ENCODE data around the gene ATP6V1G1. TPM values are rescaled to one million over a fixed set of nuclear protein-coding genes. Genes with fewer than 3 reads are reported as not detected.
A peak's percentile ranks its signal among the peaks of the same experiment; 100 is the strongest.

The ATP6V1G1 gene
- total and polyA plus RNA-seq, 2 donors (not counting 1 experiment from before 2014, with no cell fraction given): 86.8 to 150 TPM

DNA sequence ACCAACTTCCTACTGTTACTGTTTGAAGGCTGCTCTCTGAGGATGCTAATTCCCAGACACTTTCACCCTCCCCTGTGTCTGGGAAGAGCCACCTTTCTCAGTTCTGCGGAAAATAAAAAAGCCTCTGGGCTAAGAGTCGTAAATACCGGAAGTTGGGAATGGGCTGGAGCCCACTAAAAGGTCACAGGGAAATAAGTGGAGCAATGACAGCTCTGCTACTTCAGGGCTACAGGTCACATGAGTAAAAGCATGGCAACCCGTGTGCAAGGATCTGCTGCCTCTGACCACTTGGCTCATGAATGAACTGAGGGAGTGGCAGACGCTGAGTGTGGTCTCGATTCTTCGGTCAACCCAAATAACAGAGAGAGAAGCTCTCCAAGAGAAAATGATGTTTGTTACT lies 25.8 kb upstream of the ATP6V1G1 start:
- intact Hi-C loops (cut with micrococcal nuclease): loop anchor here (10.0 kb wide), 1 partner anchor 53 kb away; the partner anchor contains the start of gene TMEM268
- no peaks in the 10 kb centered on the region for H4K20me1 ChIP-seq (ENCODE audit: control insufficient read depth, insufficient read depth, low read length, poor library complexity, severe bottlenecking)
- DNase-seq (no peak), ATAC-seq (ENCODE audit: low read depth) (no peak)
- no peak overlapping the region for H3K9ac ChIP-seq (ENCODE audit: low read length)
- H3K27ac Mint-ChIP-seq: no peak overlapping the region
- H3K4me1 Mint-ChIP-seq: peaks cover 51% of the 10 kb centered on the region
- no peak overlapping the region for H3K27ac ChIP-seq (ENCODE audit: low read length in 2 of 2)
- peaks cover 22 to 24% of the 10 kb centered on the region in 2 donors for H3K4me1 ChIP-seq (ENCODE audit: control insufficient read depth in 2 of 2, insufficient read depth in 2 of 2, low read length in 2 of 2)
- TF ChIP-seq EZH2 (IDR thresholded peaks at IDR 0.05; ENCODE audit: borderline replicate concordance, insufficient read depth, low read depth, low read length, poor library complexity, severe bottlenecking): no peak
- TF ChIP-seq, protein P1, sequence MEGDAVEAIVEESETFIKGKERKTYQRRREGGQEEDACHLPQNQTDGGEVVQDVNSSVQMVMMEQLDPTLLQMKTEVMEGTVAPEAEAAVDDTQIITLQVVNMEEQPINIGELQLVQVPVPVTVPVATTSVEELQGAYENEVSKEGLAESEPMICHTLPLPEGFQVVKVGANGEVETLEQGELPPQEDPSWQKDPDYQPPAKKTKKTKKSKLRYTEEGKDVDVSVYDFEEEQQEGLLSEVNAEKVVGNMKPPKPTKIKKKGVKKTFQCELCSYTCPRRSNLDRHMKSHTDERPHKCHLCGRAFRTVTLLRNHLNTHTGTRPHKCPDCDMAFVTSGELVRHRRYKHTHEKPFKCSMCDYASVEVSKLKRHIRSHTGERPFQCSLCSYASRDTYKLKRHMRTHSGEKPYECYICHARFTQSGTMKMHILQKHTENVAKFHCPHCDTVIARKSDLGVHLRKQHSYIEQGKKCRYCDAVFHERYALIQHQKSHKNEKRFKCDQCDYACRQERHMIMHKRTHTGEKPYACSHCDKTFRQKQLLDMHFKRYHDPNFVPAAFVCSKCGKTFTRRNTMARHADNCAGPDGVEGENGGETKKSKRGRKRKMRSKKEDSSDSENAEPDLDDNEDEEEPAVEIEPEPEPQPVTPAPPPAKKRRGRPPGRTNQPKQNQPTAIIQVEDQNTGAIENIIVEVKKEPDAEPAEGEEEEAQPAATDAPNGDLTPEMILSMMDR (IDR thresholded peaks at IDR 0.05): no peak
- POLR2A ChIA-PET: no interaction called here
- no peaks in the 10 kb centered on the region for H3K27me3 Mint-ChIP-seq
- H3K4me2 ChIP-seq (replicated peaks; ENCODE audit: low read depth, low read length, poor library complexity, severe bottlenecking): no peak overlapping the region
- H2AFZ ChIP-seq (ENCODE audit: insufficient read depth, low read depth, low read length, poor library complexity, severe bottlenecking): no peak overlapping the region
- CTCF ChIA-PET: no interaction called here
- H3K9me3 Mint-ChIP-seq (ENCODE audit: insufficient read depth): peaks cover 2% of the 10 kb centered on the region
- peaks cover 0 to 14% (median 2%) of the 10 kb centered on the region in 3 donors for H3K9me3 ChIP-seq (ENCODE audit: control extremely low read depth in 1 of 3, control insufficient read depth in 2 of 3, insufficient read depth in 1 of 3, low read length in 2 of 3)
- no peak overlapping the region for H3K4me3 ChIP-seq (ENCODE audit: control extremely low read depth in 1 of 5, extremely low read depth in 1 of 5, insufficient read depth in 1 of 5, low read depth in 2 of 5, low read length in 4 of 5)
- no peaks in the 10 kb centered on the region for H3K36me3 ChIP-seq (replicated peaks in 1 of 2; ENCODE audit: control extremely low read depth in 1 of 2, control insufficient read depth in 1 of 2, extremely low read depth in 1 of 2, insufficient read depth in 2 of 2, low read length in 1 of 2)
- 84% methylated on average over 7 of the region's 7 CpGs for WGBS (ENCODE audit: insufficient coverage)
- peaks cover 4% of the 10 kb centered on the region for H3K79me2 ChIP-seq (ENCODE audit: control insufficient read depth, insufficient read depth, low read length)
- no peak overlapping the region for H3K4me3 Mint-ChIP-seq
- H3K27me3 ChIP-seq (replicated peaks in 1 of 4; ENCODE audit: control extremely low read depth in 1 of 4, control insufficient read depth in 3 of 4, insufficient read depth in 4 of 4, low read length in 3 of 4): no peaks in the 10 kb centered on the region

DNA sequence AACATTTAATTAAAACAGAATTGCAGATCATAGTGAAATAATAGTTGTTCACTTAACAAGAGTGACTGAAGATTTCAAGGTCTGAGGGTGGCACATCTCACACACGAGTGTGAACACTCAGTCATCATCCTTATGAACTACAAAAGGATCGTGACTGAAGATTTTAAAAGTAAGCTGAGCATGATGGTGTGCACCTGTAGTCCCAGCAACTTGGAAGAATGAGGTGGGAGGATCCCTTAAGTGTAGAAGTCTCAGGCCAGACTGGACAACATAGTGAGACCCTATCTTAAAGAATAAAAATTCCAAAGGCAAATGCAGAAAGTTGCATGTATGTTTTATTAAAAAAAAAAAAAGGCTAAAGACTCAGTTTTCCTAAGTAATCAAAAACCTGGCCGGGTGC lies 22.4 kb upstream of the ATP6V1G1 start:
- peaks cover 23 to 26% of the 10 kb centered on the region in 2 donors for H3K4me1 ChIP-seq (ENCODE audit: control insufficient read depth in 2 of 2, insufficient read depth in 2 of 2, low read length in 2 of 2)
- H3K9ac ChIP-seq (ENCODE audit: low read length): no peak overlapping the region
- no peaks in the 10 kb centered on the region for H4K20me1 ChIP-seq (ENCODE audit: control insufficient read depth, insufficient read depth, low read length, poor library complexity, severe bottlenecking)
- intact Hi-C loops (cut with micrococcal nuclease): loop anchor here (5.0 to 10.0 kb wide), 2 partner anchors 50 to 113 kb away; partner anchors contain the start of gene TMEM268
- Mint-ChIP-seq H3K4me3 (peak overlapping the region; percentile 67), H3K4me1 (peaks cover 32% of the 10 kb centered on the region), H3K9me3 (ENCODE audit: insufficient read depth) (peaks cover 2% of the 10 kb centered on the region), H3K27ac (no peak overlapping the region), H3K27me3 (no peaks in the 10 kb centered on the region)
- H3K79me2 ChIP-seq (ENCODE audit: control insufficient read depth, insufficient read depth, low read length): peaks cover 4% of the 10 kb centered on the region
- TF ChIP-seq, protein P1 (IDR thresholded peaks at IDR 0.05): no peak
- no peak for TF ChIP-seq EZH2 (IDR thresholded peaks at IDR 0.05; ENCODE audit: borderline replicate concordance, insufficient read depth, low read depth, low read length, poor library complexity, severe bottlenecking)
- H2AFZ ChIP-seq (ENCODE audit: insufficient read depth, low read depth, low read length, poor library complexity, severe bottlenecking): no peak overlapping the region
- H3K4me3 ChIP-seq (ENCODE audit: control extremely low read depth in 1 of 5, extremely low read depth in 1 of 5, insufficient read depth in 1 of 5, low read depth in 2 of 5, low read length in 4 of 5): no peak overlapping the region
- H3K4me2 ChIP-seq (replicated peaks; ENCODE audit: low read depth, low read length, poor library complexity, severe bottlenecking): peak overlapping the region; percentile 16
- POLR2A ChIA-PET: no interaction called here
- ATAC-seq (ENCODE audit: low read depth) (no peak), DNase-seq (no peak)
- CTCF ChIA-PET: interaction anchor here (1.3 to 1.4 kb wide), 2 partner anchors 52 to 159 kb away, joined by 3 read pairs; no protein-coding TSS in a partner anchor
- peaks cover 0 to 13% (median 2%) of the 10 kb centered on the region in 3 donors for H3K9me3 ChIP-seq (ENCODE audit: control extremely low read depth in 1 of 3, control insufficient read depth in 2 of 3, insufficient read depth in 1 of 3, low read length in 2 of 3)
- H3K27ac ChIP-seq (ENCODE audit: low read length in 2 of 2): no peak overlapping the region
- 100% methylated on average over 1 of the region's 3 CpGs for WGBS (ENCODE audit: insufficient coverage)
- H3K27me3 ChIP-seq (replicated peaks in 1 of 4; ENCODE audit: control extremely low read depth in 1 of 4, control insufficient read depth in 3 of 4, insufficient read depth in 4 of 4, low read length in 3 of 4): no peaks in the 10 kb centered on the region
- no peaks in the 10 kb centered on the region for H3K36me3 ChIP-seq (replicated peaks in 1 of 2; ENCODE audit: control extremely low read depth in 1 of 2, control insufficient read depth in 1 of 2, extremely low read depth in 1 of 2, insufficient read depth in 2 of 2, low read length in 1 of 2)

Data from B cell (primary cell).